GM20431 (cell line): ENCODE data around the gene RAB30.
"Not testable (repeated sequence)": the region's sequence is repeated elsewhere in the genome, so short reads cannot be mapped to it uniquely, and the experiment has no call there.

Source experiments
- in situ Hi-C: fragments of 300-500 bp; cut with MseI, MboI; formaldehyde crosslinking; loops from one replicate; pipeline ENCODE4 v1.15.0; 2020; ENCODE audit warnings: low sequenced_read_pairs; ENCODE audit not compliant: unreplicated experiment

Gene RAB30

DNA sequence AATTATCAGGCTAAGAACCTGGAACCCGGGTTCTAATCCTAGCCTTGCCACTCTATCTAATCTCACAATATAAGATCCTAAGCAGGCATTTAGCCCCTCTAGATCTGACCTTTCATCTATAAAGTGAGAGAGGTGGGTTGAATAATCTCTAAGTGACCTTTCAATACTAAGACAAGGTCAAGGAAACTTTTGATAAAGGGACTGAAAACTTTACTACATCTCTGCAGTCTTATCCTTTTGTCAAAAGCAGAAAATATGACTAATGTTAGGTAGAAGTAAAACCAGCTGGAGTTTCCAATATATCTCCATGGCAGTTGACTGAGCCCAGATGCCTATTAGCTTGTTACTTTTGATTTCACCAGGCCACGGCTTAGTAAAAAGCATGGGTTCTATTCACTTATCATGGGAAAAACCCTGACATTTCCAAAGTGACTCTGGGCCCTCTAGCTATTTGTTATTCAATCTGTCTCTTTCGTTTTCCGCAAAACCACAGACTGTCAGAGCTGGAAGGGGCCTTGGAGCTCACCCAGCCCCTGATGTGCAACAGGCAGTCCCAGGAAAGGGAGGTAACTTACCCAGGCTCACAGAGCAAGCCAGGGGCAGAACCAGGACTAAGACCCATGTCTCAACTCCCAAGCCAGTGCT, 75.8 kb downstream of the RAB30 start:
- in situ Hi-C loops = no loop called here

GRCh38 chr11:82995235-82995634, 76.5 kb downstream of the RAB30 start:
- in situ Hi-C loops = no loop called here

GRCh38 chr11:82994604-82995230, 77.0 kb downstream of the RAB30 start:
- in situ Hi-C loops = no loop called here

DNA sequence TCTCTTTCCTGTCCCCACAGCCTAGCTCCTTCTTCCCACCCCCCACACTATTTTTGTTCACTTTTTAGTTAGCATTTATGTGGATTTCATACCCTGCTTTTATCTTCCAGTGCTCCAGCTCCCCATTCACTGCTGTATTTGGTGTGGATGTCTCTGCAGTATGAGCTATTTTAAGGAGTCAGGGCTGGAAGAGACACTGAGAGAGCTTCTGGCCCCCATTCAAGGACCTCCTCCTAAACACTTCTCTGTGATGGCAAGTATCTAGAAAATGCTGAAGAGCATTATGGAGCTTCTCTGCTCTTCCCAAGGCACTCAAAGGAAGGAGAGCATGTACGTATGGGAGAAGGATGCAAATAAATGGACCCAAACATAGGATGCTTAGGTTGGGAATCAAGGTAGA, 79.5 kb downstream of the RAB30 start:
- in situ Hi-C loops = no loop called here

DNA sequence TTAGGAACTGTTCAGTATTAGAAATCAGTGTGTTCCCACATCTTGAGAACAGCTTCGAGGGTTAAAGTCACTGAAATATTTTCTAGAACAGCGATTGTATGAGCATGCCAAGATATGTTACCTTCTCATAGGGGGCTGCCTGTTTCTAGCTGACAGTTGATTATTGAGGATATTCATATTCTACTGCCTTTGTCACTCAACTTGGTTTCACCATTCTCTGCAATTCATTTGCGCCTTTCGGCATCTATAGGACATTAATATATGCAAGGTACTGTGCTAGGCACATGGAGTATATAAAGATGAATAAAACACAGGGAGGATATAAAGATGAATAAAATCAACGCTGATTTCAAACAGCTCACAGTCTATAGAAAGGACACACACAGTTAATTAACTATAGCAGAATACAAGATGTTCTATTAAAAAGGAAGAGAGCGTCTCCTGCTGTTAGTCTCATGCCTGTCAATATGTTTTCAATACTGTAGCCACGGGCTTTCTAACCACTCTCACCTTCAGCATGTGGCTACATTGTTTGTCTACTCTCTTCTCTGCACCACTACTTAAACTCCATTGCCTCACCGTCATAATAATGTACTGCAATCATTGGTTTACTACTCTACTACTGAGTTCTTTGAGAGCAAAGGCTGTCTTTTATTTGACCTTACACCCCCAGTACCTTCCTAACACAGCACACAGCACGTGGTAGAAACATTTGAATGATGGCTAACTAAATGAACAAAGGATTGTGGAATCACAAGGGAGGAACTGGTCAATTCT, 81.9 kb downstream of the RAB30 start:
- in situ Hi-C loops = no loop called here

GRCh38 chr11:82988936-82989627, 82.6 kb downstream of the RAB30 start:
- in situ Hi-C loops = no loop called here

- in situ Hi-C loops = no loop called here
Observed at GRCh38 chr11:82987997-82988396, 83.7 kb downstream of the RAB30 start.

GRCh38 chr11:82986446-82986845, 85.3 kb downstream of the RAB30 start:
- in situ Hi-C loops = no loop called here

DNA sequence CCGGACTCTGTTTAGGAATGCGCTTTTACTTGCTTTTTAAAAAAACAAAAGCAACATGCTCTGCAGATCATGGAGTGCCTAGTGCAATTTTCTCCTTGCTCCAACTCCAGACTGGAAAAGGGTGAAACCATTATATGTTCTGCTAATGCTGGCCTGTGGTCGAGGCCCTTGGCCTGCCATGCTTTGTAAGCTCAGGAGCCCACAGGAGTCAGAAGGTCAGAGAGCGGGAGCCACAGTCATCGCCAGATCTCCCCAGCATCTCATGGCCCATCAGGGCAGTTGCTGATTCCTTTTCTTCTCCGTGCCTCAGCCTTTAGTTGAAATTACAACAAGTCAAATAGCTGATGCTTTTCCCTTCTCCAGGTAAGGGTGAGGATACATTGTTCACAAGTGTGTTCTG, 89.8 kb downstream of the RAB30 start:
- in situ Hi-C loops = no loop called here

- in situ Hi-C loops = no loop called here
Observed at GRCh38 chr11:82980947-82981346, 90.8 kb downstream of the RAB30 start.

DNA sequence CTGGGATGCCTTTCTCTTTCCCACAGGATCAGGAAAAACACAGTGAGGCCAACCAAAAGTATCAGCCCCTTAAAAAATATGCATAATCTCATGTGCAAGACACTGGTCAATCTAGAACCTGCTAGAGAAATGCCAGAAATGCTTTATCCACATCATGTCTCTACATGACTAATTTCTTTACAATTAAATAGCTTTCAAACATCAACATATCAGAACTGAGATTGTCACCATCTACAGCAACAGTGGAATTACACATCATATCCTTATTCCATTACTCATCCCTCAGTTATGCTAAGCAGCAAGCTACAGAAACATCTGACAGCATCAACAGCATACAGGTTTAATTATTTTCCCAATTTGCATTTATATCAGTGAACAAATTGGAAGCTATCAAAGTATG, 91.4 kb downstream of the RAB30 start:
- in situ Hi-C loops = no loop called here

- in situ Hi-C loops = no loop called here
Observed at GRCh38 chr11:82979824-82980223, 91.9 kb downstream of the RAB30 start.

GRCh38 chr11:82978422-82979099, 93.1 kb downstream of the RAB30 start:
- in situ Hi-C loops = no loop called here

- in situ Hi-C loops = no loop called here
Observed at GRCh38 chr11:82976786-82977185, 94.9 kb downstream of the RAB30 start.

DNA sequence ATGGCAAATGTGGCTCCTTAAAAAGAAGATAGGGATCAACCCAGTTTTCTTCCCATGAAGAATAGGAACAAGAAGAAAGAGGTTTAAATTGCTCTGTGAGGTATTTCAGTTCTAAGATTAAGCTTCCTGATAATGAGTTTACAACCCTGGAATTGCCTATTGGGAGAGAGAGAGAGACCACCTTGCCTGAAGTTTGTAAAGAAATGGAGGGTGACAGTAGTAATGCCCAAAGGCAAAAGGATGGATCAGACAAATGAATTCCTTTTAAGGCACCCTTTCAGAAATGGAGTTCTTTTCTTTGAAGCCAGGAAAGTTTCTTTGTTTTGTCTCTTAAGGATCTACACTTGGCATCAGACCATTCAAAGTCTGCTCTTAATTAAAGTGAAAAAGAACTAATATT, 95.8 kb downstream of the RAB30 start:
- in situ Hi-C loops = no loop called here

DNA sequence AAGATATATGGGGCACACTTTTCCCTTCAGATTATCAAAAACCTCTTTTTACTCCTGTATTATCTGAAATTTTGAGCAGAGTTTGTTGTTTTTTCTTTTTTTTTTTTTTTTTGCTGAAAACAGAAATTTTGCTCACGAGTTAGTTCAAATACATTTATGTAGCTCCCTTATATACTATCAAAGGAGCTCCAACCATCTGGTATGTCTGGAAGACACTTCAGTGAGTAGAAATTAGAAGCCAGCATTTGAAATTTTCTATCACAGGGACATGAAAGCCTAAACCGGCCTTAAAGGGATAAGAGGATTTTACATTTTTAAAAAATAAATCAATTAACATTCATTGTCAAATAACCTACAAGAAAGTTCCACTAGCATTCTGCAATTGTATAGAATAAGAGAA, 96.8 kb downstream of the RAB30 start:
- in situ Hi-C loops = no loop called here

DNA sequence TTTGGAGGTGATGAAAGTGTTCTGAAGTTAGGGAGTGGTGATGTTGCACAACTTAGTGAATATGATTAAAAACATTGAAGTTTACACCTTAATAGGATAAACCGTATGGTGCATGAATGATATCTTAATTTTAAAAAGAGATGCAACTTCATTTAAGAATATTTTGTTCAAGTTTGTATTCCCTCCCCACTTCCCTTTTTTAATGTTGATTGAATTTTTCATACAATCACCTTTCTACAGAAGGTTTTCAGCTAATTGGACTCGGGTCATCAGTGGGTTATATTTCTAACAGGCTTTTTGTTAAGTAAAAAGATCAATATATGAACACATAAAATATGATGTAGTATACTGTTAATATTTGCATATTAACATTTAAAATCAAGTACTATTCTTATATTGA, 97.6 kb downstream of the RAB30 start:
- in situ Hi-C loops = no loop called here

DNA sequence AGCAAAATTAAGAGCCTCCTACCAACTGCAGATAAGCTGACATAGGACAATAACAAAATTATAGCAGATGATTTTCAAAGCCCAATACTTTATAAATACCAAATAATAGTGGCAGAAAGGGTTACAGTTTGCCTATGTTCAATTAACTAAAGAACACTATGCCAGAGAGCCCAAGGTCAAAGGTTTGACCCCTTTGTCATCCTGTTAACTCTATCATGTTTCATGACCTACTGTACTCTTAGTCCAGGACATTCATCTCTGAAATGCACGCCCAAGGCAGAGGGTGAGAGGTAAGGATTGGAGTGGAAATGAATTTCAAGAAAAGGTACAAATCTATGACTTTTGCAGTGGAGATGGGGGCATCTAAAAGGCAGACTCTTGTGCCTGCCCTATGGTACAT, 99.6 kb downstream of the RAB30 start:
- in situ Hi-C loops = no loop called here

GRCh38 chr11:82971519-82971946, 100.2 kb downstream of the RAB30 start:
- in situ Hi-C loops = not testable (repeated sequence)

- in situ Hi-C loops = not testable (repeated sequence)
Observed at GRCh38 chr11:82970507-82971083, 101.1 kb downstream of the RAB30 start.
